NB4 (cell line): ENCODE data around the gene MPRIP.
"Not testable (repeated sequence)": the region's sequence is repeated elsewhere in the genome, so short reads cannot be mapped to it uniquely, and the experiment has no call there.

Experiments
- DNase-seq: peaks from one replicate; pipeline ENCODE4 v3.0.0; 2010; ENCODE audit warnings: low read depth
- H3K4me3 ChIP-seq: one replicate; pipeline ENCODE4 v1.5.1; 2011; ENCODE audit warnings: mild to moderate bottlenecking, low read depth, low read length, moderate library complexity
- MYC ChIP-seq: IDR thresholded peaks from 2 replicates; pipeline ENCODE4 v1.6.1; 2011; ENCODE audit warnings: low read depth, low read length
- POLR2A ChIP-seq: IDR thresholded peaks from 2 replicates; pipeline ENCODE4 v1.6.1; 2011; ENCODE audit warnings: mild to moderate bottlenecking; ENCODE audit not compliant: insufficient read length; ENCODE audit errors: extremely low read depth
- TF ChIP-seq, protein P1 (sequence below): IDR thresholded peaks from 2 replicates; pipeline ENCODE4 v1.6.1; 2011; ENCODE audit warnings: low read depth, low read length
- TF ChIP-seq, protein P2 (sequence below): IDR thresholded peaks from one replicate; pipeline ENCODE4 v1.5.1; 2012; ENCODE audit warnings: low read depth, low read length

The MPRIP gene

DNA sequence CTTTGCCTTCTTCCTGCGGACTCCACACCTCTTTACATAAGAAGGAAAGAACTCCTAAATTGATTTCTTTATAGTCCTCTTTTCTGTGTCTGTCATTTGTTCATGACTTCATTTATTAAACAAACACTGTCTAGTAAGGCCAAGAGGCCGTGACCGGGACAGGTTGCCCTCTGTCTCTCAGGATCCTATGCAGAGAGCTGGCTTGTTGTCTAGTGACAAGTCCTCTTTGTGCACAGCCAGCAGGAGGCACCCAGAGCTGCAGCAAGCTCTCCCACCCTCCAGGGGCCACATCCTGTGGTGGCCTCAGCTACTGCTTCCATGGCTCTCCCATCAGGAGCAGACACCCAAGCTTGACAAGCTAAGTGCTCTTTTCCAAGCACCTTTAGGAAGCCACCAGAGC lies 113.3 kb downstream of the MPRIP start:
- DNase-seq, result no peak
- TF ChIP-seq, protein P1, sequence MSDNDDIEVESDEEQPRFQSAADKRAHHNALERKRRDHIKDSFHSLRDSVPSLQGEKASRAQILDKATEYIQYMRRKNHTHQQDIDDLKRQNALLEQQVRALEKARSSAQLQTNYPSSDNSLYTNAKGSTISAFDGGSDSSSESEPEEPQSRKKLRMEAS, result no peak
- TF ChIP-seq POLR2A (no peak), MYC (no peak)
- TF ChIP-seq, protein P2, sequence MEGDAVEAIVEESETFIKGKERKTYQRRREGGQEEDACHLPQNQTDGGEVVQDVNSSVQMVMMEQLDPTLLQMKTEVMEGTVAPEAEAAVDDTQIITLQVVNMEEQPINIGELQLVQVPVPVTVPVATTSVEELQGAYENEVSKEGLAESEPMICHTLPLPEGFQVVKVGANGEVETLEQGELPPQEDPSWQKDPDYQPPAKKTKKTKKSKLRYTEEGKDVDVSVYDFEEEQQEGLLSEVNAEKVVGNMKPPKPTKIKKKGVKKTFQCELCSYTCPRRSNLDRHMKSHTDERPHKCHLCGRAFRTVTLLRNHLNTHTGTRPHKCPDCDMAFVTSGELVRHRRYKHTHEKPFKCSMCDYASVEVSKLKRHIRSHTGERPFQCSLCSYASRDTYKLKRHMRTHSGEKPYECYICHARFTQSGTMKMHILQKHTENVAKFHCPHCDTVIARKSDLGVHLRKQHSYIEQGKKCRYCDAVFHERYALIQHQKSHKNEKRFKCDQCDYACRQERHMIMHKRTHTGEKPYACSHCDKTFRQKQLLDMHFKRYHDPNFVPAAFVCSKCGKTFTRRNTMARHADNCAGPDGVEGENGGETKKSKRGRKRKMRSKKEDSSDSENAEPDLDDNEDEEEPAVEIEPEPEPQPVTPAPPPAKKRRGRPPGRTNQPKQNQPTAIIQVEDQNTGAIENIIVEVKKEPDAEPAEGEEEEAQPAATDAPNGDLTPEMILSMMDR, result no peak

DNA sequence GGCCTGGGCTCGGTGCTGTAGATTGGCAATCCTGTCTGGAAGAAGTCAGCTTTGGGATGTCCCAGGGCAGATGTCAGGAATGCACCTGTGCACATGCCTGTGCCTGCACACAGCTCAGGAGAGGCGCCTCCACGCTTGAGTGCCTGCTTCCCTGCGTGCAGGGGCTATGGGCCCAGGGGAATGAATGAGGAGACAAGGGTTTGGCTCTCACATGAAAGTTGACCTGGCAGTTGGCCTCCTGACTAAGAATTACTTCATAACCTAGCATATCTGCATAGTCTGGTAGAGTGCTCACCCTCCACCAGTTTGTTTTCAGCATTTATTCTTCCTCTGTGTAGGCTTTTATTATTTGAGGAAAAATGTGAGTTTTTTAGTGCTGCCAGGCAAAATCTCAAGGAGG lies 113.8 kb downstream of the MPRIP start:
- TF ChIP-seq POLR2A (no peak), MYC (no peak)
- TF ChIP-seq, protein P1, result no peak
- TF ChIP-seq, protein P2, result no peak
- no peak overlapping the region for H3K4me3 ChIP-seq
- no peak for DNase-seq

More for the DNA sequence above, 113.3 kb downstream of the MPRIP start:
- no peak overlapping the region for H3K4me3 ChIP-seq

DNA sequence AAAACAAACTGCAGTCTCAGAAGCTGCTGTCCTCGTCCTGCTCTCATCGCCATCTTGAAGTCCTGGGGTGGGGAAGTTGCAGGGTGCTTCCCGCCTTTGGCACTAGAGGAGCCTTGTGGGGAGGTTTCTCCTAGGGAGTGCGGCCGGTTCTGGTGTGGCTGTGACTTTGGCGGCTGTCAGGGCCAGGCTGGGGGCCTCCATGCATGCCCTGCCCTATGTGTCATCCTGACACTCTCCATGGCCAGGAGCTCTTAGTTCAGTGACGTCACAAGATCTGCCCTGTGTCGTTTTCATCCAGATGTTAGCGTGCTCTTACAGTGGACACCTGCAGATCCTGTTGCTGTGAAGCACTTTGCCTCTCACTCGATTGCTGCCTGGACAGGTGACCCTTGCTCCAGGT lies 114.3 kb downstream of the MPRIP start:
- TF ChIP-seq, protein P2, result no peak
- no peak for TF ChIP-seq MYC
- TF ChIP-seq, protein P1, result no peak
- no peak overlapping the region for H3K4me3 ChIP-seq
- DNase-seq, result no peak

DNA sequence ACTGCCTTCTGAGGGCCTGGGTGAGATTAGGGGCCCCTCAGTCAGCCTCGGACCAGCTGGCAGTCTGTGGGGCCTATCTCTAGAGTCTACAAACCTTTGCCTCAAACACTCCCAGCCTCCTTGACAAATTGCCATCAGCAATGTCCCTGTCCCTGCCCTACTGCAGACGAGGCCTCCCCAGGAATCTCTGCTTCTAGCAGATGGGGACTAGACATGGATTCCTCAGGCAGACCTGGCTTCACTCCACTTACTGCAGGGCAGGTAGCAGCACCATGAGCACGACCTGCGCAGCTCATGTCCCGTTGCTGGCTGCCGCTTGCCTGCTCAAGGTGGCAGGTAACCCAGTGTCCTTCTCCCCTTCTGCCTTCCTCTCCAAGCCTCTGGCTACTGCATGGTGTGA lies 114.8 kb downstream of the MPRIP start:
- no peak for DNase-seq
- no peak overlapping the region for H3K4me3 ChIP-seq
- TF ChIP-seq POLR2A (no peak), MYC (no peak)
- TF ChIP-seq, protein P2, result no peak
- TF ChIP-seq, protein P1, result no peak

DNA sequence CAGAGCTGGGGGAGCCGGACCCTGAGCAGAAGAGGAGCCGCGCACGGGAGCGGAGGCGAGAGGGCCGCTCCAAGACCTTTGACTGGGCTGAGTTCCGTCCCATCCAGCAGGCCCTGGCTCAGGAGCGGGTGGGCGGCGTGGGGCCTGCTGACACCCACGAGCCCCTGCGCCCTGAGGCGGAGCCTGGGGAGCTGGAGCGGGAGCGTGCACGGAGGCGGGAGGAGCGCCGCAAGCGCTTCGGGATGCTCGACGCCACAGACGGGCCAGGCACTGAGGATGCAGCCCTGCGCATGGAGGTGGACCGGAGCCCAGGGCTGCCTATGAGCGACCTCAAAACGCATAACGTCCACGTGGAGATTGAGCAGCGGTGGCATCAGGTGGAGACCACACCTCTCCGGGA lies 116.2 kb downstream of the MPRIP start:
- H3K4me3 ChIP-seq, DNase-seq: not testable (repeated sequence)

DNA sequence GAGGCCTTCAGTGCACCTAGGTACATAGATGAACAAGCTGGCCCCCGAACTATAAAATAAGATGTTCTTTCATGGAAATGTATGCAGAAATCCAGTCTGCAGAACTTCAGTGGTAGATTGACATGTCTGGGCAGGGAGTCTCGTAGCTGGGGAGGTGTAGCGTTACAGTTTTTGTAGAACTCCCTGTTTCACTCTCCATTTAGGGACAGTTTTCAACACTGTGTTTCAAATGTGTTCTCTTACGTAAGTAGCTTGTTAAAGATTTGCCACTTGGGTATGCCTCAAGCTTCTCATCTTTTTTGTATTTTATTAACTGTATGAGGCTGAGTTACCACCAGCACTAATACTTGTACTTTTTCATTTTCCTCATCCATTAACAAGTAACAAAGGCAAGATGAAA lies 117.3 kb downstream of the MPRIP start:
- no peak overlapping the region for H3K4me3 ChIP-seq
- no peak for TF ChIP-seq MYC
- TF ChIP-seq, protein P1, result no peak
- TF ChIP-seq POLR2A, result no peak
- TF ChIP-seq, protein P2, result no peak
- no peak for DNase-seq
